ENCODE data around the gene TAGLN.

Gene TAGLN

GRCh38 chr11:117200813-117201657 lies 1.9 kb downstream of the TAGLN start:
- ATAC-seq = no peak
- TF ChIP-seq CSRNP3 (CRISPR knock-in tag; IDR thresholded peaks at IDR 0.05) (no peak), ZNF8 (CRISPR knock-in tag; IDR thresholded peaks at IDR 0.05) (no peak), POU6F1 (CRISPR knock-in tag; IDR thresholded peaks at IDR 0.05; ENCODE audit: borderline replicate concordance, low read depth) (no peak), GLIS3 (CRISPR knock-in tag; IDR thresholded peaks at IDR 0.05) (no peak), PPARA (CRISPR knock-in tag; IDR thresholded peaks at IDR 0.05; ENCODE audit: borderline replicate concordance) (no peak), SNAI2 (CRISPR knock-in tag; IDR thresholded peaks at IDR 0.05) (no peak), CSDC2 (CRISPR knock-in tag; IDR thresholded peaks at IDR 0.05) (no peak), ARNTL (CRISPR knock-in tag; IDR thresholded peaks at IDR 0.05; ENCODE audit: borderline replicate concordance, low read depth) (no peak), ZC3H10 (CRISPR knock-in tag; IDR thresholded peaks at IDR 0.05) (no peak), BACH2 (CRISPR knock-in tag; IDR thresholded peaks at IDR 0.05; ENCODE audit: borderline replicate concordance) (no peak), ZNF565 (CRISPR knock-in tag; conservative IDR thresholded peaks at IDR 0.05; ENCODE audit: low read depth) (no peak), TOX (CRISPR knock-in tag; IDR thresholded peaks at IDR 0.05; ENCODE audit: borderline replicate concordance) (no peak), ZFP3 (CRISPR knock-in tag; IDR thresholded peaks at IDR 0.05) (no peak), RARB (CRISPR knock-in tag; IDR thresholded peaks at IDR 0.05) (no peak)

DNA sequence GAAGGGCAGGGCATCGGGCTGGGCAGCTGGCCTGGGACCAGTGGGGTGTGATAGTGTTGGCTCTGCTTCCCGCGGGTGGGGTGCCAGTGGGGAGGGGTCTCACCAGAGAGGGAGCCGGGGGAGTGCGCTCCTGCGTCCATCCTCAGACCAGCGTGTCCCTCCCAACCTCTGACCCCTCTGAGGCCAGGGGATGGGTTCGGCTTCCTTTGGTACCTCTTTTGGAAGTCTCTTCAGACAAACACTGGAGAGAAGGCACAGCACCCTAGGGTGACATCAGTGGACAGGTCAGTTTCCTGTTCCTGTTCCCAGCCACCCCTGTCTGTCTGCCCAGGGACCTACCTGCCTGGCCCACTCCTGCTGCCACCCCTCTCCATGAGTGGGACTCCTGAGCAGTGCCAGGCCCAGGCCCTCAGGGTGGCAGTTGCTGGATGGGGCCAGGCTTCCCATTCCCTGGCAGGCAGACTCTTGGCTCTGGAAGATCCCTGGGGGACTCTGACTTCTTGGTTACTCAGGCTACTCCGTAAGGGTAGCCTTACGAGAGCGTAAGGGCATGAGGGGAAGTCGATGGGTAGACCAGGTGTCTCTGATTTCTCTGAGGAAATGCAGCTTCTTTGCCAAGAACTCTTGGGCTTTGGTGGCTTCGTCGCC lies 2.6 kb downstream of the TAGLN start:
- no peak for TF ChIP-seq CSRNP3 (CRISPR knock-in tag; IDR thresholded peaks at IDR 0.05)
- no peak for TF ChIP-seq ZNF565 (CRISPR knock-in tag; conservative IDR thresholded peaks at IDR 0.05; ENCODE audit: low read depth)
- TF ChIP-seq CSDC2 (CRISPR knock-in tag; IDR thresholded peaks at IDR 0.05) = no peak
- TF ChIP-seq ARNTL (CRISPR knock-in tag; IDR thresholded peaks at IDR 0.05; ENCODE audit: borderline replicate concordance, low read depth) = no peak
- no peak for TF ChIP-seq ESRRG (CRISPR knock-in tag; IDR thresholded peaks at IDR 0.05)
- no peak for TF ChIP-seq ZFP3 (CRISPR knock-in tag; IDR thresholded peaks at IDR 0.05)
- TF ChIP-seq OSR1 (CRISPR knock-in tag; IDR thresholded peaks at IDR 0.05) = no peak
- TF ChIP-seq, protein P1, sequence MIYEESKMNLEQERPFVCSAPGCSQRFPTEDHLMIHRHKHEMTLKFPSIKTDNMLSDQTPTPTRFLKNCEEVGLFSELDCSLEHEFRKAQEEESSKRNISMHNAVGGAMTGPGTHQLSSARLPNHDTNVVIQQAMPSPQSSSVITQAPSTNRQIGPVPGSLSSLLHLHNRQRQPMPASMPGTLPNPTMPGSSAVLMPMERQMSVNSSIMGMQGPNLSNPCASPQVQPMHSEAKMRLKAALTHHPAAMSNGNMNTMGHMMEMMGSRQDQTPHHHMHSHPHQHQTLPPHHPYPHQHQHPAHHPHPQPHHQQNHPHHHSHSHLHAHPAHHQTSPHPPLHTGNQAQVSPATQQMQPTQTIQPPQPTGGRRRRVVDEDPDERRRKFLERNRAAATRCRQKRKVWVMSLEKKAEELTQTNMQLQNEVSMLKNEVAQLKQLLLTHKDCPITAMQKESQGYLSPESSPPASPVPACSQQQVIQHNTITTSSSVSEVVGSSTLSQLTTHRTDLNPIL (CRISPR knock-in tag; IDR thresholded peaks at IDR 0.05; ENCODE audit: low read depth) = no peak
- no peak for TF ChIP-seq TCF4 (CRISPR knock-in tag; IDR thresholded peaks at IDR 0.05; ENCODE audit: borderline replicate concordance)
- TF ChIP-seq ZNF8 (CRISPR knock-in tag; IDR thresholded peaks at IDR 0.05) = no peak
- TF ChIP-seq ZFP30 (CRISPR knock-in tag; IDR thresholded peaks at IDR 0.05) = no peak
- no peak for TF ChIP-seq ZNF70 (CRISPR knock-in tag; IDR thresholded peaks at IDR 0.05)
- TF ChIP-seq ISL1 (CRISPR knock-in tag; IDR thresholded peaks at IDR 0.05) = no peak
- no peak for TF ChIP-seq RARB (CRISPR knock-in tag; IDR thresholded peaks at IDR 0.05)
- TF ChIP-seq TOX (CRISPR knock-in tag; IDR thresholded peaks at IDR 0.05; ENCODE audit: borderline replicate concordance) = no peak
- no peak for TF ChIP-seq GLIS3 (CRISPR knock-in tag; IDR thresholded peaks at IDR 0.05)
- ATAC-seq = no peak

DNA sequence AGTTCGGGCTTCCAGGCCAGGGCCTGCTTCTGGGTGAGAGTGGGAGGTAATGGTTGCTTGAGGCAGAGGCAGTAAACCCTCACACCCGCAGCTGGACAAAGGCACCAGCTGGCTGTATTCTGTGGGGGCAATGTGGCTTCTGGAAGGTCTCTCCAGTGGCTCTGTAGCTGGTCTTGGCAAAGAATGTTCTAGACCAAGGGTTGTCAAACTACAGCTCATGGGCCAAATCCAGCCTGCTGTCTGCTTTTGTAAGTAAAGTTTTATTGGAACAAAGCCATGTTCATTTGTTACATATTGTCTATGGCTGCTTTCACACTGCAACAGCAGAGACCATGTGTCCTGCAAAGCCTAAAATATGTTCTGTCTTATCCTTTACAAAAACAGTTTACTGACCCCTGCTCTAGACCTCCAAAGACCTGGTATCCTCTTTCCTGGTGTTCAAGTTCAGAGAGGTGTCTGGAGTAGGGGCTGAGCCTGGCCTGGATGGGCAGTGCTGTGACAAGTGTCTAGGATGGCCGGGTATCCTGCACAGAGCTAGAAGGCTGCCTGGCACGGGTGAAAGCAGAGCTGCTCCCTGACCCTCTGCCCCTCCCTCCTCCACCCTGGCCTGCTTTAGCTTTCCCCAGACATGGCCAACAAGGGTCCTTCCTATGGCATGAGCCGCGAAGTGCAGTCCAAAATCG lies 3.4 kb downstream of the TAGLN start:
- ATAC-seq = no peak
- TF ChIP-seq RARB (CRISPR knock-in tag; IDR thresholded peaks at IDR 0.05) (no peak), POU6F1 (CRISPR knock-in tag; IDR thresholded peaks at IDR 0.05; ENCODE audit: borderline replicate concordance, low read depth) (no peak), TCF4 (CRISPR knock-in tag; IDR thresholded peaks at IDR 0.05; ENCODE audit: borderline replicate concordance) (no peak), GLIS3 (CRISPR knock-in tag; IDR thresholded peaks at IDR 0.05) (no peak), ARNTL (CRISPR knock-in tag; IDR thresholded peaks at IDR 0.05; ENCODE audit: borderline replicate concordance, low read depth) (no peak), BACH2 (CRISPR knock-in tag; IDR thresholded peaks at IDR 0.05; ENCODE audit: borderline replicate concordance) (no peak), OSR1 (CRISPR knock-in tag; IDR thresholded peaks at IDR 0.05) (no peak), PPARA (CRISPR knock-in tag; IDR thresholded peaks at IDR 0.05; ENCODE audit: borderline replicate concordance) (no peak)
- TF ChIP-seq, protein P2, sequence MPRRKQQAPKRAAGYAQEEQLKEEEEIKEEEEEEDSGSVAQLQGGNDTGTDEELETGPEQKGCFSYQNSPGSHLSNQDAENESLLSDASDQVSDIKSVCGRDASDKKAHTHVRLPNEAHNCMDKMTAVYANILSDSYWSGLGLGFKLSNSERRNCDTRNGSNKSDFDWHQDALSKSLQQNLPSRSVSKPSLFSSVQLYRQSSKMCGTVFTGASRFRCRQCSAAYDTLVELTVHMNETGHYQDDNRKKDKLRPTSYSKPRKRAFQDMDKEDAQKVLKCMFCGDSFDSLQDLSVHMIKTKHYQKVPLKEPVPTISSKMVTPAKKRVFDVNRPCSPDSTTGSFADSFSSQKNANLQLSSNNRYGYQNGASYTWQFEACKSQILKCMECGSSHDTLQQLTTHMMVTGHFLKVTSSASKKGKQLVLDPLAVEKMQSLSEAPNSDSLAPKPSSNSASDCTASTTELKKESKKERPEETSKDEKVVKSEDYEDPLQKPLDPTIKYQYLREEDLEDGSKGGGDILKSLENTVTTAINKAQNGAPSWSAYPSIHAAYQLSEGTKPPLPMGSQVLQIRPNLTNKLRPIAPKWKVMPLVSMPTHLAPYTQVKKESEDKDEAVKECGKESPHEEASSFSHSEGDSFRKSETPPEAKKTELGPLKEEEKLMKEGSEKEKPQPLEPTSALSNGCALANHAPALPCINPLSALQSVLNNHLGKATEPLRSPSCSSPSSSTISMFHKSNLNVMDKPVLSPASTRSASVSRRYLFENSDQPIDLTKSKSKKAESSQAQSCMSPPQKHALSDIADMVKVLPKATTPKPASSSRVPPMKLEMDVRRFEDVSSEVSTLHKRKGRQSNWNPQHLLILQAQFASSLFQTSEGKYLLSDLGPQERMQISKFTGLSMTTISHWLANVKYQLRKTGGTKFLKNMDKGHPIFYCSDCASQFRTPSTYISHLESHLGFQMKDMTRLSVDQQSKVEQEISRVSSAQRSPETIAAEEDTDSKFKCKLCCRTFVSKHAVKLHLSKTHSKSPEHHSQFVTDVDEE (CRISPR knock-in tag; IDR thresholded peaks at IDR 0.05) = no peak
- TF ChIP-seq, protein P1 (CRISPR knock-in tag; IDR thresholded peaks at IDR 0.05; ENCODE audit: low read depth) = no peak
